ENCODE data around the gene TARBP1. TPM values are rescaled to one million over a fixed set of nuclear protein-coding genes. Genes with fewer than 3 reads are reported as not detected.
A peak's percentile ranks its signal among the peaks of the same experiment; 100 is the strongest.

The TARBP1 gene
- total and polyA plus RNA-seq, 2 of the 8 experiments (the other 6 are each of a cell fraction or from before 2014, with no cell fraction given), result 21.9 to 32.3 TPM

- Histone ChIP-seq H2BK12ac (ENCODE audit: low read depth, low read length) (no peak overlapping the region), H3K4me3 (ENCODE audit: extremely low read depth in 1 of 4, insufficient read depth in 2 of 4, low read depth in 3 of 4, low read length in 4 of 4) (peak overlapping the region; percentile 77 to 96 (median 94)), H2BK15ac (ENCODE audit: low read length) (no peak overlapping the region), H2AK5ac (ENCODE audit: low read depth, low read length) (no peak overlapping the region), H4K20me1 (replicated peaks in 1 of 2; ENCODE audit: control insufficient read depth in 1 of 2, insufficient read depth in 2 of 2, low read length in 2 of 2) (no peaks in the 10 kb centered on the region), H2BK5ac (ENCODE audit: low read depth, low read length) (0 out of 2 replicates have a peak overlapping the region, but pooled peaks have one; percentile 75), H3K14ac (ENCODE audit: insufficient read length) (no peak overlapping the region), H2BK120ac (replicated peaks; ENCODE audit: low read depth, low read length) (no peak overlapping the region), H3K4me2 (ENCODE audit: insufficient read depth in 1 of 2, low read depth in 2 of 2, low read length in 2 of 2) (peak overlapping the region; percentile 66 to 70), H3K9me3 (ENCODE audit: insufficient read depth in 2 of 2, low read depth in 1 of 2, low read length in 1 of 2) (no peaks in the 10 kb centered on the region), H4K5ac (ENCODE audit: insufficient read length, low read depth, low read length) (peak overlapping the region; percentile 22), H3K23ac (ENCODE audit: insufficient read length) (no peak overlapping the region), H3K9ac (replicated peaks in 1 of 4; ENCODE audit: extremely low read depth in 1 of 4, low read depth in 3 of 4, low read length in 3 of 4) (peak overlapping the region; percentile 70 to 89 (median 87)), H3K4ac (replicated peaks; ENCODE audit: insufficient read length, low read depth, low read length) (peak overlapping the region; percentile 71), H2AFZ (ENCODE audit: low read length) (peak overlapping the region; percentile 90; the same call in 1 of the 2 replicates), H3K27me3 (replicated peaks in 1 of 4; ENCODE audit: control insufficient read depth in 3 of 4, extremely low read depth in 1 of 4, insufficient read depth in 3 of 4, low read length in 3 of 4) (no peaks in the 10 kb centered on the region; a peak in 1 of 7 replicates), H3K79me2 (ENCODE audit: control insufficient read depth in 1 of 2, insufficient read depth in 2 of 2, low read length in 2 of 2) (peaks cover 0 to 12% of the 10 kb centered on the region in 2 experiments; a peak in 2 of 4 replicates), H2BK20ac (ENCODE audit: low read length) (no peak overlapping the region), H3K23me2 (ENCODE audit: low read depth, low read length) (no peaks in the 10 kb centered on the region), H4K8ac (ENCODE audit: extremely low read depth, insufficient read depth, low read length) (peak overlapping the region; percentile 93; the same call in 1 of the 2 replicates), H3K79me1 (ENCODE audit: low read depth, low read length) (no peaks in the 10 kb centered on the region), H3K4me1 (replicated peaks in 1 of 4; ENCODE audit: control insufficient read depth in 3 of 4, insufficient read depth in 4 of 4, low read length in 3 of 4) (peaks cover 0 to 4% (median 1%) of the 10 kb centered on the region in 4 experiments; a peak in 3 of 7 replicates), H3K27ac (ENCODE audit: low read depth, low read length) (peak overlapping the region; percentile 85; the same call in 1 of the 2 replicates), H4K91ac (replicated peaks; ENCODE audit: insufficient read length, low read length) (peak overlapping the region; percentile 29), H3K56ac (replicated peaks; ENCODE audit: insufficient read length, low read depth, low read length) (peak overlapping the region; percentile 89), H3K18ac (ENCODE audit: extremely low read depth, low read length) (no peak overlapping the region; the same call in 1 of the 2 replicates), H3K36me3 (ENCODE audit: control insufficient read depth in 2 of 4, insufficient read depth in 4 of 4, low read length in 3 of 4) (peaks cover 6 to 25% (median 16%) of the 10 kb centered on the region in 4 experiments; a peak in 7 of 8 replicates)
- TF ChIP-seq SIRT6 (IDR thresholded peaks at IDR 0.05; ENCODE audit: low read length) (no peak), ZNF274 (IDR thresholded peaks at IDR 0.05; ENCODE audit: borderline replicate concordance, extremely low read depth, low read length) (no peak), SP1 (IDR thresholded peaks at IDR 0.05; ENCODE audit: low read depth, low read length) (no peak), SP2 (IDR thresholded peaks at IDR 0.05; ENCODE audit: low read length) (0 out of 2 replicates have a peak, but pooled peaks have one; percentile 1), POU5F1 (IDR thresholded peaks at IDR 0.05; ENCODE audit: low read depth, low read length) (no peak), SIX5 (IDR thresholded peaks at IDR 0.05; ENCODE audit: low read depth, low read length) (no peak)
- ChIA-PET POLR2A (ENCODE audit: partially characterized antibody) (interaction anchor here (0.7 to 2.2 kb wide), 5 partner anchors 9 to 177 kb away, joined by 3 to 8 read pairs (median 6); no protein-coding TSS in a partner anchor), CTCF (ENCODE audit: partially characterized antibody) (interaction anchor here (0.9 to 3.4 kb wide), 10 partner anchors 10 to 260 kb away, joined by 3 to 15 read pairs (median 4); no protein-coding TSS in a partner anchor)
- no peak for DNase-seq (ENCODE audit: low read depth in 1 of 2, low spot score in 2 of 2)
- no peak for FAIRE-seq
- WGBS, 2 experiments (ENCODE audit: extremely low coverage in 1 of 2, insufficient coverage in 1 of 2, insufficient read length in 1 of 2, insufficient replicate concordance in 2 of 2, low coverage in 1 of 2, low lambda C conversion rate in 2 of 2, missing lambda C conversion rate in 1 of 2), result 17% methylated on average over 5 of the region's 6 CpGs; no CpG with 5 or more reads in 1 of the 2 experiments
Observed at GRCh38 chr1:234373959-234374254, 105.1 kb downstream of the TARBP1 start.
